GM19193 (cell line): Measurements from ENCODE around the gene PPARG.

Experiments
- POLR2A ChIP-seq: IDR thresholded peaks from 4 replicates; pipeline ENCODE4 v1.6.1; 2011; ENCODE audit not compliant: insufficient read depth, insufficient read length; ENCODE audit errors: extremely low read depth

The PPARG gene

DNA sequence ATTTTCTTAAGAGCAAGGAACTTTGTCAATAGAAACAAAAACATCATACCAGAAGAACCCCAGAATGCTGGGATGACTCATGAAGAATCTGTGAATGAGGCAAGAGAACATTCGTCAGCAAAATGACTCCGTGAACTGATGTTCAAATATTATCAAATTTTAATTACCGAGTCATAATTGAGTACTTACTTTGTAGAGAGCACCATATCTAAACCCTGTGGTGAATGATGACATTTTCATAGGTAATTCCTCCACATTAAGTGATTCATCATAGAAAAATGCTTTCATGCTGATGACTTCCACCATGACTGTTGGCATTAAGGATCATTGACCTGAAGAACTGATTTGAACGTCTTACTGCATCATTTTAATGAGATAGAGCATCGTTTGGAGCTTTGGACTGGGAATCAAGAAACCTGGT, 56.3 kb downstream of the PPARG start:
- TF ChIP-seq POLR2A: no peak

DNA sequence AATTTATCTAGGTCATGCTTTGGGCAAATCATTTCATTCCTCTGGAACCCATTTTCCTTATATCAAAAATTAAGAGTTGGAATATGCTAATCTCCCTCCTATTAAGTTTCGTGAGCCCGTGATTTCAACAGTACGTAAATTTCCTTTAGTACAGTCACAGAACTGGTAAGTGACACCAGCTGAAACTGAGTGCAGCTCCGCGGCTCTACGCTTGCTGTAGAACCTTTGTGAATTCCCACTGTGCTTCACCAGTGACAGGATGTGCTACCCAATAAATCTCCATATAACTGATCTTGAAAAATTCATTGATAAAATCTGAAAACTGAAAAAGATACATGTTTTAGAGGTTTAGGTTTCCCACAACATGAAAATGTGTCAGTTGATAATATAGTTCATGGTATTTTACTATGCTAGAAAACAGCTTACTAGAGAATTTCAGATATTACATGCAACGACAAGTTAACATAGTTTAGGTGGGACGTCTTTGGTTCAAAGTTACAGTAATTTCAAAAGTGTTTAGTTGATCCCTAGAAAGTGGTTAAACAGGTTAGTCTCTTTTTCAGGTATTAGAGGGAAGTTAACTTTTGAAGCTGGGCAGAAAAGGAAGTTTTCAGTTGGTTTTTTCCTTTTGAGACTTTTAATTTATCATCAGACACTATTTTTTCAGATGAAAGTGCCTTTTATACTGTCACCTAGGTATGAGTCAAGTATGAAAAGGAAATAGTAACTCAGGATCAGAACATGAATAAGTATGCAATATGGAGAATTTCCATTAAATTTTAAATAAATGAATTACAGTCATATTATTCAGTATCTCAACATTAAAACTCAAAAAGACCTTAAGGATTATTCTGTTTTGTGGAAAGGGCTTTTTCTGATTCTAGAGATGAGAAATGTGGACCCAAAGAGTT, 57.0 kb downstream of the PPARG start:
- TF ChIP-seq POLR2A: no peak

DNA sequence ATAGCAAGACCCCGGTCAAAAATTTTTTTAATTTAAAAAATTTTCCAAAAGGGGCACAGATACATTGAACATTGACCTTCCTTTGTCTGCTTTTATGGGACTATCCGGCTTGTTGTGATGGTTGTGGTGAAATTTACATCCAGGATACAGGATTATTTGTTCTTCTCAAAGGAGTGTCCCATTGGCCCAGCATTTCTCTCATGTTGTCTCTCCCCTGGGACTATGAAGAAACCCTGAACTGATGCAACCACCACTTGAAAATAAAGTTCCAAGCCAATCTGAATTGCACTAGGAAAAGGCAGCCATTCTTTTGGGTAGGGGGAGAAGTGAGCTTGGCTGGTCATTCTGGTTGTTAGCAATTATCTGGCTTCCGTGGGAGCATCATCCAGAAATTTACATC, 58.4 kb downstream of the PPARG start:
- TF ChIP-seq POLR2A: no peak

- TF ChIP-seq POLR2A: no peak
Measured at GRCh38 chr3:12349895-12350811, 61.3 kb downstream of the PPARG start.

- TF ChIP-seq POLR2A: no peak
Measured at GRCh38 chr3:12351145-12351544, 62.3 kb downstream of the PPARG start.

DNA sequence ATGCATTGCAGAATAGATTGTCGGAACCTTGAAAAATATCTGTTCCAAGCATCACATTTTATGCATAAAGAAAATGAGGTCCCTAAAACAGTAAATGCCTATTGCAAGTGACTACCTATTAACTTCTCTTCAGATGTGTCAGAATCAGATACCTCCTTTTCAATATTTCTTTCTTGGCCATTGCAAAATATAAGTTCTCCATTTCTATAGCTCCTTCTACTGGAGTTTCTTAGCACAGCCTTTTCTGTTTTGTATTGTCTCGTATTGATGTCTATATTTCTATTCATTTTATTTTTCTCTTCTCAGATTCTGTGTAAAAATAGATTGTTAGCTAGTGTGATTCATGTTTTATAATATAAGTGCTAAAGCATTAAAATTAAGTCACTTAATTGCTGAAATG, 63.4 kb downstream of the PPARG start:
- no peak for TF ChIP-seq POLR2A

DNA sequence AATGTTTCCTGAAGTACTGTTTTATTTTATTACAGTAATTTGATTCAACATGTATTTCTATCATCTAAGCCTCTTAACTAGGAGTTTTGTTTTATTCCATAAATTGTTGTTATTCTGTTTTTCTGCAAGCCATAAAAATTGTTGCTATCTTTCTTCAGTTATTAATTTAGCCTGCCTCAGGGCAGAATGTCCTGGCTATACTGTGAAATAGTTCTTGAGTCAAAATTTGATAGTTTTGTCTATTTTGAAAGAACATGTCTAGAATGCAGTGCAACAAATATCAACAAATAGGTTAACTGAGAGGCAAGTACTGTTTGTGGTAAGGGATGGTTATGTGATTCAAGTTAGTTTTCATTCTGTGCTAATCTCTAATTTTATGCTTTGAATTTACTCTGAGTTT, 63.9 kb downstream of the PPARG start:
- TF ChIP-seq POLR2A: no peak

DNA sequence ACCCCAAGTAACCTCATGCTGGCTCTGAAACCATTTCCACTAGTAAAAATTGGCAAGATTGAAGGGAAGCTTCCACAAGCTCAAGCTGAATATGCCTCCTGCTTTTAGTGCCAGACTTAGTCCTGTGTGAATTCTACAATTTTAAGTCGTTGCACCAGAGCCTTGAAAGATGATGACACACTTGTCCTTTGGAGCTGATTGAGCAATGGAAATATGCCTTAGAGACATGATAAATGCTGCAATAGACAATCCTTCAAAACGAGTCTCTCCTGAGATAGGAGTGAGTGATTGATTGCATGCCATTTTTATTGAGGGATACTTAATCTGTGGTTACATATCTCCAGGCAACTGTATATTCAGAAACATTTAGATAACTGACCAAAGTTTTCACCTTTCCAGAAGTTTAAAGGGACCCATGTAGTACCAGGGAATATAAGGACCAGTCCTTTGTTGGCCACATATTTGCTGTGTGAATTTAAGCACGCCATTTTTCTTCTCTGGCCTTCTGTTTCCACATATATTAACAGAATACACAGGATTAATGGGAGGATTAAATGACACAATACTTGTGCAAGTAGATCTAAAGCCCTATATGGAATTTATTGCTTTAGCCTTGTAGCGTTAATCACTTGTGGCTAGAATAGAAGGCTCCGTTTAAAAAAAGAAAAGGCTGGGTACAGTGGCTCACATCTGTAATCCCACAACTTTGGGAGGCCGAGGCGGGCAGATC, 65.1 kb downstream of the PPARG start:
- TF ChIP-seq POLR2A: no peak

GRCh38 chr3:12356175-12356574, 67.3 kb downstream of the PPARG start:
- TF ChIP-seq POLR2A: no peak

- TF ChIP-seq POLR2A: no peak
Measured at GRCh38 chr3:12356996-12357395, 68.1 kb downstream of the PPARG start.

DNA sequence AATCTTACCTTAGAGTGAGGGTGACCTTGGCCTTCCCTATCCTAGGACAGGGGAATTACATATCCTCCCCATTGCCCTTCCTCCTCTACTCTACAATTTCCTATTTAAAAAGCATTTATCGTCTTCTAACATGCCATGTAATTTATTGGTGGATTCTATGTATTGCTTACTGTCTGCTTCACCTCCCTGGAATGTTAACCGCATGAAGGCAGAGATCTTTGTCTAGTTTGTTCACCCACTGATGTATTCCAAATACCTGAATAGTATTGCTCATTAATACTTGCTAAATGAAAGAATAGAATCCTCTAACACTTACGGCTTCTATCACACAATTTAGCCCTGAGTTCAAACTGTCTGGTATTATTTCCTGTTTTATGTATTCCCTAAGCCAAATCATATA, 68.6 kb downstream of the PPARG start:
- TF ChIP-seq POLR2A: no peak

DNA sequence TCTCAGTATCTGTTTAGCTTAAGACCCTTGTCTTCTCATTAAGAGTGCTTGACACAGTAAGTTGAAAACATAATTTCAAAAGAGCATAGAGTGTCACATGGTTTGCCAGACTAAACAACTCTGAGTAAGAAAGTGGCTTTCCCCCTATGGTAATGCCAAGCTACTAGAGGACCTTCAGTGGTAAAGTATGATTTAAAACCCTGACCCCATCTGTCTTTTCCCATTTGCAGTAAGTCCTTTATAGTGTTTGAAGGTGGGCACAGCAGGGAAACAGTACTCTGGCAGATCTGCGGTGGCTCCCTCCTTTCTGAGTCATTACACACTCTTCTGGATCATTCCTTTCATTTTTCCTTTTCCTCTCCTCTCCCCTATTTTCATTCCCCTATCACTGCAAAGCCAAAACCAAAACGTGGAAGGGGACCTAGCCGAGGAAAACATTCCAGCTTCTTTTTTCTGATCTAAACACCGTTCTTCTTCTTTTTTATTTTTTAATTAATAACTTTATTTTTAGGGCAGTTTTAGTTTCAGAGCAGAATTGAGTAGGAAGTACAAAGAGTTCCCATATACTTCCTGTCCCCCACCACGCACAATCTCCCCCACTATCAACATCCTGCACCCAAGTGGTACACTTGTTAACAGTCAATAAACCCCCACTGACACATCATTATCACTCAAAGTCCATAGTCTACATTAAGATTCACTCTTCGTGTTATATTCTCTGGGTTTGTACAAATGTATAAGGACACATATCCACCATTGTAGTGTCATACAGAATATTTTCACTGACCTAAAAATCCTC, 74.7 kb downstream of the PPARG start:
- TF ChIP-seq POLR2A: no peak

- TF ChIP-seq POLR2A: no peak
Measured at GRCh38 chr3:12367346-12367745, 78.5 kb downstream of the PPARG start.

GRCh38 chr3:12369029-12369428, 80.2 kb downstream of the PPARG start:
- TF ChIP-seq POLR2A: no peak
